ENCODE results near the gene PRR15. TPM values are rescaled to one million over a fixed set of nuclear protein-coding genes. Genes with fewer than 3 reads are reported as not detected.

The PRR15 gene
- total and polyA plus RNA-seq, 2 experiments from 2014 or later = 9.6 to 17.4 TPM

GRCh38 chr7:29556405-29557195 lies 7.0 kb upstream of the PRR15 start (continued):
- TF ChIP-seq REST (IDR thresholded peaks at IDR 0.05; ENCODE audit: unreplicated experiment) = no peak
- no peak for TF ChIP-seq NANOG (IDR thresholded peaks at IDR 0.05; ENCODE audit: borderline replicate concordance)

GRCh38 chr7:29557954-29558353 lies 5.7 kb upstream of the PRR15 start:
- Histone ChIP-seq H3K27me3 (ENCODE audit: insufficient read depth) (peaks cover 9% of the 10 kb centered on the region), H3K79me2 (replicated peaks; ENCODE audit: insufficient read depth) (no peaks in the 10 kb centered on the region), H3K4me2 (peak overlapping the region; percentile 70), H3F3A (replicated peaks; ENCODE audit: low read depth) (no peaks in the 10 kb centered on the region), H3K9me2 (ENCODE audit: insufficient read depth) (no peaks in the 10 kb centered on the region), H3K4me3 (peak overlapping the region; percentile 15; the same call in 1 of the 2 replicates), H4K20me1 (replicated peaks; ENCODE audit: insufficient read depth) (no peaks in the 10 kb centered on the region), H3K27ac (ENCODE audit: low read depth) (no peak overlapping the region), H3K36me3 (ENCODE audit: insufficient read depth) (no peaks in the 10 kb centered on the region), H3K4me1 (ENCODE audit: insufficient read depth) (peaks cover 43% of the 10 kb centered on the region), H2AFZ (peak overlapping the region; percentile 2; the same call in 1 of the 2 replicates)
- ATAC-seq (peak; percentile 88), DNase-seq (ENCODE audit: low spot score) (peak; percentile 52)
- peaks cover 36% of the 10 kb centered on the region for H3K4me1 Mint-ChIP-seq
- H3K9me3 Mint-ChIP-seq = no peaks in the 10 kb centered on the region
- TF ChIP-seq CTCF (conservative IDR thresholded peaks at IDR 0.05; ENCODE audit: low read depth in 2 of 2) (no peak), ZNF462 (CRISPR knock-in tag; IDR thresholded peaks at IDR 0.05) (peak; percentile 85), ZNF114 (CRISPR knock-in tag; IDR thresholded peaks at IDR 0.05) (no peak; the same call in 1 of the 2 replicates)
- peaks cover 6% of the 10 kb centered on the region; the same call in 1 of the 3 replicates for H3K36me3 Mint-ChIP-seq (ENCODE audit: low read depth)
- peak overlapping the region; percentile 92 for H3K27ac Mint-ChIP-seq
- peak overlapping the region; percentile 27 for H3K4me3 Mint-ChIP-seq
- peaks cover 8% of the 10 kb centered on the region for H3K27me3 Mint-ChIP-seq (ENCODE audit: insufficient read depth, low read depth, poor library complexity)

Data from GM23338 (cell line).